Measurements from ENCODE around the gene HAO2.
A peak's percentile ranks its signal among the peaks of the same experiment; 100 is the strongest.
"Not testable (repeated sequence)": the region's sequence is repeated elsewhere in the genome, so short reads cannot be mapped to it uniquely, and the experiment has no call there.

HAO2 gene

DNA sequence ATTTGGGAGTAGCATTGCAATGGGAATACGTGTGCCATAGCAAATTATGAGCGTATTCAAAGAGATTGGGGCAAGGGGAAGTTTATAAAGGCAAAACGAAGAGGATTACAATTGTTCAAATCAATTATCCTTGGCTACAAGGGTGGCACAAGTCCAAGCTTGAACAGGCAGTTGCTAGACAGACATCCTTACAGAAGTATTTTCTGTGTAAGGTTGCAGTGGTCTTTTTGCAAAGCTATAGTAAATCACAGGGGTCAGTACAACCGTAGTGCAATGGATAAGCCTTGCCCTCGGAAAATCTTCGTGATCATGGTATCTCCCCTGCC is 37.4 kb upstream of the HAO2 start:
- Mint-ChIP-seq H3K4me1 (peaks cover 66% of the 10 kb centered on the region), H3K27ac (peak overlapping the region in 1 of 3 experiments; percentile 18), H3K9me3 (no peaks in the 10 kb centered on the region), H3K27me3 (ENCODE audit: low read depth) (peaks cover 23% of the 10 kb centered on the region), H3K4me3 (no peak overlapping the region), H3K36me3 (ENCODE audit: low read depth) (no peaks in the 10 kb centered on the region)
- TF ChIP-seq, protein P1, sequence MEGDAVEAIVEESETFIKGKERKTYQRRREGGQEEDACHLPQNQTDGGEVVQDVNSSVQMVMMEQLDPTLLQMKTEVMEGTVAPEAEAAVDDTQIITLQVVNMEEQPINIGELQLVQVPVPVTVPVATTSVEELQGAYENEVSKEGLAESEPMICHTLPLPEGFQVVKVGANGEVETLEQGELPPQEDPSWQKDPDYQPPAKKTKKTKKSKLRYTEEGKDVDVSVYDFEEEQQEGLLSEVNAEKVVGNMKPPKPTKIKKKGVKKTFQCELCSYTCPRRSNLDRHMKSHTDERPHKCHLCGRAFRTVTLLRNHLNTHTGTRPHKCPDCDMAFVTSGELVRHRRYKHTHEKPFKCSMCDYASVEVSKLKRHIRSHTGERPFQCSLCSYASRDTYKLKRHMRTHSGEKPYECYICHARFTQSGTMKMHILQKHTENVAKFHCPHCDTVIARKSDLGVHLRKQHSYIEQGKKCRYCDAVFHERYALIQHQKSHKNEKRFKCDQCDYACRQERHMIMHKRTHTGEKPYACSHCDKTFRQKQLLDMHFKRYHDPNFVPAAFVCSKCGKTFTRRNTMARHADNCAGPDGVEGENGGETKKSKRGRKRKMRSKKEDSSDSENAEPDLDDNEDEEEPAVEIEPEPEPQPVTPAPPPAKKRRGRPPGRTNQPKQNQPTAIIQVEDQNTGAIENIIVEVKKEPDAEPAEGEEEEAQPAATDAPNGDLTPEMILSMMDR (IDR thresholded peaks at IDR 0.05; ENCODE audit: unreplicated experiment in 3 of 3): no peak

DNA sequence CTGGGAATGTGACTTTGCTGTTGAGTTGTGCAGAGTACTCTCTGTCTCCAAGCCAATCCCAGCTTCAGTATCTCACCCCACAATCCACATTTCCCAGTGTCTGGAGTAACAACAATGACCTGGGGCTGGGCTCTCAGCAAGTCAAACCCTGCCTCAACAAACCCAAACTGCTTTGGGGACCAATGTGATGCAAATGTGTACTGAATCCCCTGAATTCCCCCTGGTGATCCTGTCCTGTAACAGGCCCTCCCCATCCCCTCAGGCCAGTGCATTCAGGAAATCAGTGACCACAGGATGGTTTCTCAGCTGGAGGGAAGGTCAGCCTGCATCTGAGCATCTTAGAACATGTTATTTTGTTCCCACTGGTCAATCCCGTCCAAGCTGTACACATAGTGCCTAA is 36.7 kb upstream of the HAO2 start:
- Mint-ChIP-seq H3K9me3 (no peaks in the 10 kb centered on the region), H3K27ac (no peak overlapping the region), H3K4me1 (peaks cover 62% of the 10 kb centered on the region), H3K27me3 (ENCODE audit: low read depth) (peaks cover 17% of the 10 kb centered on the region), H3K4me3 (no peak overlapping the region), H3K36me3 (ENCODE audit: low read depth) (no peaks in the 10 kb centered on the region)
- TF ChIP-seq, protein P1 (IDR thresholded peaks at IDR 0.05; ENCODE audit: unreplicated experiment in 3 of 3): no peak

DNA sequence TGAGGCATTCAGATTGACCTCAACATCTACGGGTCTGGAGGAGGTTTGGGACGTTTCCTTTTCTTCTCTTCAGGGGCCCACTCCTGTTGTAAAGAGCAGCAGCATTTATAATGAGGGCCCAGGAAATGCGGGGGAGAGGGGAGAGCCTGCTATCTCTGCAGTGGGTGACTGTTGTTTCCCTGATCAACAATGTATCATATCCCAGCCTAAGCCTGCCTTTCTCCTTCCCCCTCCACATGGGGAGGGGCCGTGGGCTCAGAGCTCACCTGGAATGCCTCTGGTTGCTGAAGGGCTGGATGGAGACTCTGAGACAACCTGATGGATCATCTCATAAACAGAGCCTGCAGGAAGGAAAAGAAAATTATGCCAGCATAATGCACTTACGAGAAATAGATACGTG is 36.0 kb upstream of the HAO2 start:
- H3K27me3 Mint-ChIP-seq (ENCODE audit: low read depth): peaks cover 21% of the 10 kb centered on the region
- TF ChIP-seq, protein P1 (IDR thresholded peaks at IDR 0.05; ENCODE audit: unreplicated experiment in 3 of 3): no peak
- H3K4me1 Mint-ChIP-seq: peaks cover 59% of the 10 kb centered on the region
- no peaks in the 10 kb centered on the region for H3K9me3 Mint-ChIP-seq
- H3K36me3 Mint-ChIP-seq (ENCODE audit: low read depth): no peaks in the 10 kb centered on the region
- H3K4me3 Mint-ChIP-seq: no peak overlapping the region
- no peak overlapping the region for H3K27ac Mint-ChIP-seq

DNA sequence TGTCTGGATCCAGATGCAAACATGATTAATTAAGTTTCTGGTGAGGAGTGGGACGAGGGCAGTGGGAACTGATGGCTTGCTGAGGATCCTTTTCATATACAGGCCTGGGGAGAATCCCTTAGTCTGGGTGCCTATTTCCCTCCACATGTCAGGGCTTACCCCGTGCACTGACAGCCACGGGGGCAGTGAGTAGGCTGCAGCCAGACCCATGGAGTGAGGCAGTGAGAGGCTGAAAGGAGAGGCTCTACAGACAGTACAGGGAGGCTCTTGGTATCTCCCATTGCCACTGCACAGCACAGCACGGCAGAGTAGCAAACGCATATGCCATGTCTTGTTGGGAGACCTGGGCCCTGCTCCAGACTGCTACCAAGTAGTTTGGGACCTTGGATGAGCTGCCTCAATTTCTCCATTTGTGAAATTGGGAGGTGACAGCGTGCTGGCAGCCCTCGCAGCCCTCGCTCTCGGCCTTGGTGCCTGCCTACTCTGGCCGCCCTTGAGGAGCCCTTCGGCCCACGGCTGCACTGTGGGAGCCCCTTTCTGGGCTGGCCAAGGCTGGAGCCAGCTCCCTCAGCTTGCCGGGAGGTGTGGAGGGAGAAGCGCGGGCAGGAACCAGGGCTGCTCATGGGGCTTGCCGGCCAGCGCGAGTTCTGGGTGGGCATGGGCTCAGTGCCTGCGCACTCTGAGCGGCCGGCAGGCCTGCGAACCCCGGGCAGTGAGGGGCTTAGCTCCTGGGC is 35.3 kb upstream of the HAO2 start:
- H3K4me3 Mint-ChIP-seq: no peak overlapping the region
- H3K9me3 Mint-ChIP-seq: no peaks in the 10 kb centered on the region
- no peak overlapping the region for H3K27ac Mint-ChIP-seq
- H3K4me1 Mint-ChIP-seq: peaks cover 52% of the 10 kb centered on the region
- H3K27me3 Mint-ChIP-seq (ENCODE audit: low read depth): peaks cover 17% of the 10 kb centered on the region
- no peaks in the 10 kb centered on the region for H3K36me3 Mint-ChIP-seq (ENCODE audit: low read depth)
- TF ChIP-seq, protein P1 (IDR thresholded peaks at IDR 0.05; ENCODE audit: unreplicated experiment in 3 of 3): no peak

DNA sequence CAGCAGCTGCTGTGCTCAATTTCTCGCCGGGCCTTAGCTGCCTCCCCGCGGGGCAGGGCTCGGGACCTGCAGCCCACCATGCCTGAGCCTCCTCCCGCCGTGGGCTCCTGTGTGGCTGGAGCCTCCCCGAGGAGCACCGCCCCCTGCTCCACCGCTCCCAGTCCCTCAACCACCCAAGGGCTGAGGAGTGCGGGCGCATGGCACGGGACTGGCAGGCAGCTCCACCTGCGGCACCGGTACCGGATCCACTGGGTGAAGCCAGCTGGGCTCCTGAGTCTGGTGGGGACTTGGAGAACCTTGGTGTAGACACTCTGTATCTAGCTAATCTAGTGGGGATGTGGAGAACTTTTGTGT is 34.7 kb upstream of the HAO2 start:
- Mint-ChIP-seq H3K4me1 (peaks cover 47% of the 10 kb centered on the region), H3K27me3 (ENCODE audit: low read depth) (peaks cover 20% of the 10 kb centered on the region)
- H3K27ac Mint-ChIP-seq; H3K9me3 Mint-ChIP-seq; H3K4me3 Mint-ChIP-seq; H3K36me3 Mint-ChIP-seq (ENCODE audit: low read depth): not testable (repeated sequence)

DNA sequence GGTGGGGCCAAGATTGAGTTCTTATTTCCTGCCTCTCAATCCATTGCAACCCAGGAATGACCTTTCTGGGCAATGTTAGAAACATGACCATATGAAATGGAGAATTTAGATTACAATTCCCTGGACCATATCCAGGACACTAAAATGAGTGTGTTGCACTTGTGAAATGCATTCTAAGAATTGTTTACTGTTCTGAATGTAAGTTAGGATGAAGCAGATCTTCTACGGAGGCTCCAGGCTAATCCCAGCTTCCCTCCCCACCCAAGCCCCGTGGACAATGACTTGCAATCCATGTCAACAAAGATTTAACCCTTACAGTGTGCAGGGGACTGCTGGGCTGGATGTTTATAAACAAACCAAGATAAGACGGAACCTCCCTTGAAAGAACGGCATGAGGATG is 31.7 kb upstream of the HAO2 start:
- Mint-ChIP-seq H3K4me1 (peaks cover 17% of the 10 kb centered on the region), H3K9me3 (peaks cover 3% of the 10 kb centered on the region), H3K27me3 (ENCODE audit: low read depth) (peaks cover 25% of the 10 kb centered on the region), H3K36me3 (ENCODE audit: low read depth) (no peaks in the 10 kb centered on the region), H3K27ac (no peak overlapping the region), H3K4me3 (no peak overlapping the region)
- TF ChIP-seq, protein P1 (IDR thresholded peaks at IDR 0.05; ENCODE audit: unreplicated experiment in 3 of 3): no peak

All from nephron (organoid).